Thyroid gland (tissue), 4 donors: Measurements from ENCODE around the gene MYH8. TPM values are rescaled to one million over a fixed set of nuclear protein-coding genes. Genes with fewer than 3 reads are reported as not detected.

Source experiments
- DNase-seq, 2 donors: peaks; one replicate each; pipeline ENCODE4 v3.0.0-alpha.2; 2019
- H3K27ac ChIP-seq, 3 donors: fragments of 200-600 bp; sonication (generic); 1 replicate in 2 of 3; 2 replicates in 1 of 3; pipeline ENCODE4 v1.5.1; 2016 to 2019; ENCODE audit warnings: mild to moderate bottlenecking in 1 of 3, moderate library complexity in 1 of 3
- H3K27me3 ChIP-seq: fragments of 200-600 bp; sonication (generic); one replicate; pipeline ENCODE4 v1.5.1; 2019
- H3K36me3 ChIP-seq, 2 donors: fragments of 200-600 bp; sonication (generic); one replicate each; pipeline ENCODE4 v1.5.1; 2016 to 2019
- H3K4me1 ChIP-seq, 2 donors: fragments of 200-600 bp; sonication (generic); one replicate each; pipeline ENCODE4 v1.5.1; 2017 to 2019
- H3K4me3 ChIP-seq, 3 donors: fragments of 200-600 bp; sonication (generic); replicated peaks in 1 of 3; 1 replicate in 2 of 3; 2 replicates in 1 of 3; pipeline ENCODE4 v1.5.1; 2016; ENCODE audit warnings: mild to moderate bottlenecking in 1 of 3
- H3K9me3 ChIP-seq: fragments of 200-600 bp; sonication (generic); one replicate; pipeline ENCODE4 v1.5.1; 2017
- POLR2A ChIP-seq, 2 donors: fragments of 450-650 bp; IDR thresholded peaks; one replicate each; pipeline ENCODE4 v1.6.1; 2017; ENCODE audit warnings: antibody characterized with exemption in 2 of 2, mild to moderate bottlenecking in 2 of 2, moderate library complexity in 1 of 2
- WGBS, 2 donors: methylation state at CpG; one replicate each; pipeline ENCODE4 v1.1.5; 2017; 5-methylcytosine and 5-hydroxymethylcytosine counted together
- intact Hi-C: fragments of 100-400 bp; cut with DNase I; formaldehyde crosslinking; loops from one replicate; pipeline ENCODE4 v1.15.1; 2023
- total RNA-seq, 4 donors: library from RNA; depleted of rRNA; stranded (reverse); fragments of >200 nt; gene quantifications; one replicate each; pipeline ENCODE4 v1.2.3, GENCODE V29; 2016
- TF ChIP-seq, protein P1 (sequence below), 6 experiments: fragments of 200-600 bp in 3 of 6; fragments of 450-650 bp in 3 of 6; sonication (generic) in 3 of 6; IDR thresholded peaks; one replicate each; pipeline ENCODE4 v1.5.1; 2016 to 2019; ENCODE audit warnings: antibody characterized with exemption in 6 of 6, mild to moderate bottlenecking in 2 of 6, inconsistent platforms in 1 of 6, moderate library complexity in 1 of 6

The MYH8 gene
- total RNA-seq, 4 donors from 2014 or later: not detected

- Histone ChIP-seq H3K27ac (no peak overlapping the region), H3K4me3 (no peak overlapping the region), H3K9me3 (no peaks in the 10 kb centered on the region), H3K27me3 (no peaks in the 10 kb centered on the region), H3K4me1 (no peaks in the 10 kb centered on the region), H3K36me3 (no peaks in the 10 kb centered on the region)
- TF ChIP-seq, protein P1, sequence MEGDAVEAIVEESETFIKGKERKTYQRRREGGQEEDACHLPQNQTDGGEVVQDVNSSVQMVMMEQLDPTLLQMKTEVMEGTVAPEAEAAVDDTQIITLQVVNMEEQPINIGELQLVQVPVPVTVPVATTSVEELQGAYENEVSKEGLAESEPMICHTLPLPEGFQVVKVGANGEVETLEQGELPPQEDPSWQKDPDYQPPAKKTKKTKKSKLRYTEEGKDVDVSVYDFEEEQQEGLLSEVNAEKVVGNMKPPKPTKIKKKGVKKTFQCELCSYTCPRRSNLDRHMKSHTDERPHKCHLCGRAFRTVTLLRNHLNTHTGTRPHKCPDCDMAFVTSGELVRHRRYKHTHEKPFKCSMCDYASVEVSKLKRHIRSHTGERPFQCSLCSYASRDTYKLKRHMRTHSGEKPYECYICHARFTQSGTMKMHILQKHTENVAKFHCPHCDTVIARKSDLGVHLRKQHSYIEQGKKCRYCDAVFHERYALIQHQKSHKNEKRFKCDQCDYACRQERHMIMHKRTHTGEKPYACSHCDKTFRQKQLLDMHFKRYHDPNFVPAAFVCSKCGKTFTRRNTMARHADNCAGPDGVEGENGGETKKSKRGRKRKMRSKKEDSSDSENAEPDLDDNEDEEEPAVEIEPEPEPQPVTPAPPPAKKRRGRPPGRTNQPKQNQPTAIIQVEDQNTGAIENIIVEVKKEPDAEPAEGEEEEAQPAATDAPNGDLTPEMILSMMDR (IDR thresholded peaks at IDR 0.05): no peak
- no peak for TF ChIP-seq POLR2A (IDR thresholded peaks at IDR 0.05)
- no peak for DNase-seq
- intact Hi-C loops: no loop called here
- 78 to 79% methylated on average over 6 of the region's 6 CpGs for WGBS, 2 donors
Measured at GRCh38 chr17:10385871-10386270, 35.9 kb downstream of the MYH8 start.

GRCh38 chr17:10384175-10384574 is 37.6 kb downstream of the MYH8 start:
- H3K9me3 ChIP-seq: no peaks in the 10 kb centered on the region
- no peaks in the 10 kb centered on the region for H3K27me3 ChIP-seq
- no peak for TF ChIP-seq POLR2A (IDR thresholded peaks at IDR 0.05)
- TF ChIP-seq, protein P1 (IDR thresholded peaks at IDR 0.05): no peak
- no peak overlapping the region for H3K27ac ChIP-seq
- 39 to 47% methylated on average over 8 of the region's 8 CpGs for WGBS, 2 donors
- no peak overlapping the region for H3K4me3 ChIP-seq
- H3K4me1 ChIP-seq: no peaks in the 10 kb centered on the region
- intact Hi-C loops: no loop called here
- DNase-seq: no peak
- no peaks in the 10 kb centered on the region for H3K36me3 ChIP-seq

- intact Hi-C loops: no loop called here
- DNase-seq: no peak
- Histone ChIP-seq H3K27me3 (no peaks in the 10 kb centered on the region), H3K4me3 (no peak overlapping the region), H3K36me3 (no peaks in the 10 kb centered on the region), H3K9me3 (no peaks in the 10 kb centered on the region), H3K4me1 (no peaks in the 10 kb centered on the region), H3K27ac (no peak overlapping the region)
- WGBS, 2 donors: 77 to 88% methylated on average over 3 of the region's 3 CpGs
- no peak for TF ChIP-seq POLR2A (IDR thresholded peaks at IDR 0.05)
Measured at GRCh38 chr17:10380631-10381408, 40.9 kb downstream of the MYH8 start.

- TF ChIP-seq, protein P1 (IDR thresholded peaks at IDR 0.05): no peak
- no peak for TF ChIP-seq POLR2A (IDR thresholded peaks at IDR 0.05)
Measured at GRCh38 chr17:10372906-10373305, 48.8 kb downstream of the MYH8 start, which contains the start of gene MYH13. Gene MYH13 (minus strand): TSS chr17:10373006. CDS start chr17:10364530, 8,476 bp downstream.

GRCh38 chr17:10370016-10370608 is 51.6 kb downstream of the MYH8 start:
- intact Hi-C loops: no loop called here
- TF ChIP-seq, protein P1 (IDR thresholded peaks at IDR 0.05): no peak
- TF ChIP-seq POLR2A (IDR thresholded peaks at IDR 0.05): no peak

More at GRCh38 chr17:10372906-10373305, 48.8 kb downstream of the MYH8 start, which contains the start of gene MYH13:
- DNase-seq: no peak
- intact Hi-C loops: no loop called here
- 61 to 62% methylated on average over 5 of the region's 5 CpGs for WGBS, 2 donors
- H3K27ac ChIP-seq: no peak within 1 kb of the TSS
- no peak within 1 kb of the TSS for H3K4me3 ChIP-seq
- H3K27me3 ChIP-seq: no peaks in the 10 kb centered on the region
- no peaks in the 10 kb centered on the region for H3K4me1 ChIP-seq
- H3K9me3 ChIP-seq: no peaks in the 10 kb centered on the region
- H3K36me3 ChIP-seq: no peaks in the 10 kb centered on the region

More at GRCh38 chr17:10370016-10370608, 51.6 kb downstream of the MYH8 start:
- Histone ChIP-seq H3K9me3 (no peaks in the 10 kb centered on the region), H3K4me1 (no peaks in the 10 kb centered on the region), H3K4me3 (no peak overlapping the region), H3K27me3 (no peaks in the 10 kb centered on the region), H3K36me3 (no peaks in the 10 kb centered on the region), H3K27ac (no peak overlapping the region)
- 58 to 59% methylated on average over 7 of the region's 7 CpGs for WGBS, 2 donors
- no peak for DNase-seq
